Heart left ventricle (tissue), 13 donors: Measurements from ENCODE around the gene CPLX3.

Source experiments
- CTCF ChIP-seq, 12 donors: fragments of 200-600 bp; sonication (generic) in 4 of 12; IDR thresholded peaks; one replicate each; pipeline versions ENCODE4 v1.5.0 to v1.8.0; 2018 to 2022; ENCODE audit warnings: antibody characterized with exemption in 12 of 12, mild to moderate bottlenecking in 5 of 12
- POLR2A ChIP-seq, 2 donors: fragments of 450-650 bp; IDR thresholded peaks; one replicate each; pipeline ENCODE4 v1.6.1; 2017; ENCODE audit warnings: antibody characterized with exemption in 2 of 2, mild to moderate bottlenecking in 2 of 2, moderate library complexity in 2 of 2
- donor health status: ischemic (EF 13 %, LVEDD 7.1; RV severe dilation, severe dysfunction).
- donor health status: DM: no; HTN: yes; CAD: no.
- donor health status: DM: no; HTN: no; CAD: no.
- donor health status: ischemic (EF 25% LVEDD 6.9; RV normal size, moderate dysfunction).
- donor health status: ischemic (EF 25% LVEDD 5.7; RV mildly dilated, moderate dysfunction).
- donor health status: ischemic (EF 35%, LVEDD 5.7; RV mildly dilated, moderate dysfunction).
- donor health status: nonischemic (EF 11% LVEDD 7.7; RV severe dilation, severe dysfunction).
- donor health status: DM: yes; HTN: yes; CAD: no.
- donor health status: PGD.
- donor health status: ischemic (EF 29% LVEDD 5.4; RV normal size, mild dysfunction).
- donor health status: nonischemic (EF 23%, LVEDD 6.1; RV moderate dilation, normal function).

GRCh38 chr15:74841891-74842373, 15.5 kb downstream of the CPLX3 start:
- TF ChIP-seq CTCF (IDR thresholded peaks at IDR 0.05) (no peak), POLR2A (IDR thresholded peaks at IDR 0.05) (no peak)
